Stimulated activated CD8-positive, alpha-beta memory T cell treated with anti-CD3 and anti-CD28 coated beads, Interleukin-12 subunit alpha, Interleukin-12 subunit beta, amount 100 ng/mL, for 24 hours (primary cell): Measurements from ENCODE around the gene AGAP5.

Experiments used
- DNase-seq: peaks from one replicate; pipeline ENCODE4 v3.0.0-alpha.2; 2020; ENCODE audit errors: extremely low read depth

The AGAP5 gene

DNA sequence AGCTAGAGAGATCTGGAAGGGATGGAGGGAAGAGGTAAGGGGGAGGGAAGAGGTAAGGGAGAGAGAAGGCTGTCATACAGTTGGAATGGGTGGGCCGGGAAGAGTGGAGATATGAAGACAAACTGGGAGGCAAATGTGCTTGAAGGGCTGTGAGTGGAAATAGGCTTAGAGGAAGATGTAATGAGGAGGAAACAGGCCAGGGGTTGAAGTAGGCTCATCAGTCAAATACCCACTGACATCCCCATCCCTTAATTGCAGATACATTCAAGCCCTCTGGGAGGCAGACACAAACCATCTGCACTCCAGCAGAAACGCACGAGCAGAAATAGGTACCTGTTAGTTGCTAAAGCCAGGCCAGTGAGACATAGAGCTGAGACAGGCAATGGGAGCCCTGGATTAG, 44.2 kb downstream of the AGAP5 start:
- no peak for DNase-seq

DNA sequence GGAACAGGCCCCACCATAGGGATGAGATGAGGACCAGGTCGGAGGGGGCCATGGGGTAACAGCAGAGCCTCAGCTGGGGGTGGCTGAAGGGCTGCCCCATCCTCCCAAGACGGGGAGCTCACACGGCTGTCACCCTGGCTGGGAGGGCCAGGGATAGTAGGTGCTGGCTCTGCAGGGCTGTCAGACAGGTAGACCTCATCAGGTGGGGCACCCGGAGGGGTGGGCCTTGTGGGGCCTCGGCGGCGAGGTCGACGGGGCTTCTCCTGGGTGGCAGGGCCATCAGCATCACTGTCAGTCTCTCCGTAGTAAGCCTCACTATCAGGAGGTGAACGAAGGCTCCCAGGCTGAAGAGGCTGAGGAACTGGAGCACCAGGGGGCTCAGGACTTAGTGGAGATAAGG, 44.7 kb downstream of the AGAP5 start:
- DNase-seq = no peak

DNA sequence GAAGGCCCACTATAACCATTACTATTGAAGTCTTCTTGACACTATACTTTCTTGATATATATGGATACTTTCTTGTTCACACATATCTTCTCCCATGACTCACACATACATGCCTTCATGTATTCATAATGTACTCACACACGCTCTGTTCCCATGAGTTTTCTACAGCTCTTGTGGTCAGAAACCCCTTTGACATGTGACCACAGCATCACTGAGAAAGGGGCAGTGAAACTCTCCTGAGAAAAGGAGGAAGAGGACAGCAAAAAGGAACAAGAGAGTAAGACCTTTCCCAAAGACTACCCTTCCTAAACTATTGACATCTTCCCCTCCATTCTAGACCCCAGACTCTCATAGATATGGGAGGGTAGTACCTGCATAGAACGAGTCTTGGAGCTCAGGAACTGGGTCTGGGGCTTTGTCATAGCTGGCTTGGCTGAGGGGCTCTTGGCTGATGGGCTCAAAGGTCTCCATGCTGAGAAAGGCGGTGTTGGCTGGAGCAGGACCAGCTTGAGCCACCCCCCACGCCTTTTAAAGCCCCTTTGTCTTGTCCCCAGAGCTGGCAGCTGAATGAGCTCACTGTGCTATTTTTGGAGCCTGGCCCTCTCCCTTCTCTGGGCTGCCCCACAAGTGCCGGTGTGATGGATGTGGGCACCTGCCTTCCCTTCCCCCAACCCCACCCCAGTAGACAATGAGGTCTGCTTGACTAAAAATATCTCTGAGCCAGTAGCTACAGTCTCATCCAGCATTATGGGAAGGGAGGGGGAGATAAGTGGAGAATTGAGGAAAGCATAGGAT, 47.2 kb downstream of the AGAP5 start:
- no peak for DNase-seq

DNA sequence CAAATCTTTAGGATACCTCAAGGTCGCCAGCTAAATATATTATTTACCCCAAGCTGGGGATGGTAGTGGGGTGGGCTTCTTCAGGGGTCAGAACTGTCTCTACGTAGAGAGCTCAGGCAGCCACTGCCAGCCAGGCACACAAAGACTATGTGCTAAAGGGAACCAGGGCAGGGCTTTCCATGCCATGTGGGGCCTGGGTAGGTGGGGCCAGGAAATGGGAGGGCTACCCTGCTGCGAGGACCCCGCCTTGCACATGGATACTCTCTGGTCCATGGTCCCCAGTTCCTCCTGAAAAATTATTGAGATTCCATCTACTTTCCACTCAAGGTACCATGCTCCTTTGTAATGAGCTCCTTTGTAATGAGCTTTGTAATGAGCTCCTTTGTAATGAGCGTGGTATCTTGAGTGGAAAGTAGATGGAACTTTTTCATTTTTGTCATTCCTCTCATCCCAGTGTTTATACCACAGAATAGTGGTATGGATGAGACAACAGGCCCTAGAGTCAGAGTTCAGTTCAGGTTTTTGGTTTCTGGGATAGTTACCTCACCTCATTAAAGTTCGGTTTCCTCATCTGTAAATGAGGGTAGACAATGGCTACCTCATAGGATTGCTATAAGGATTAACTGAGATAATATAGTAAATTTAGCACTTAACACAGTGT, 47.9 kb downstream of the AGAP5 start:
- DNase-seq = no peak

GRCh38 chr10:73648975-73649829, 48.7 kb downstream of the AGAP5 start:
- DNase-seq = no peak

DNA sequence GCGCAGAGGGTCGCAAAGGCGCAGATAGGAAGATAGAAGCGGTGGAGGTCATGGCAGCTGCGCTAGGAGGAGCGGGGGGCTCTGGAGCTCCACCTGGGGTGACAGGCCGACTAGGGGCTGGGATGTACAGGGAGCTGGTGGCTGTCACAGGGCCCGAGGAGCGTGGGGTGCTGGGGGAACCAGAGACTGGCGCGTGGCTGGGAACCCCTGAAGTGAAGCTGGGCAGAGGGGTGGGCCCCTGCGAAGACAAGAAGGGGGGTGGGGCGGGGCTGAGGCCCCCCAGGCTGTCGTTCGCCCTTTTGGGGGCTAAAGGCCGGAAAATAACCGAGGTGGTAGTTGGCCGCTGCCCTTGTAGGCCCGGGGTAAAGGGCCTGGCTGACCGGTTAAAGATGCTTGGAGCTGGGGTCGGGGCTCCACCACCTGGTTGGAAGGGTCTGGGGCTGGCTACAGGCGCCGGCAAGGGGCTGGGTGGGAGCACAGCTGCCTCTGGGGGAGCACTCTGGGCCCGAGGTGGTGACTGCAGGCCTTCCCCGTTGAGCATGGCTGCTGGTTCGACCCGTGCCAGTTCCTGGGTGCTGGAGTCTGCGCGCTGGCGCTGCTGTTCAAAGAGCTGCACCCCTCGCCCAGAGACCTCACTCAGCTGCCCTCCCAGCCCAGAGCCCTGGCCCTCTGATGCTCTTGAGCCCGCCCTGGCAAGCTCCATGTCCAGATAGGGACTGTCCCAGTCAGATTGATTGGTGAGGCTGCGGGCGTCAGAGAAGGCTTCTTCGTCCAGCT, 49.8 kb downstream of the AGAP5 start:
- no peak for DNase-seq

GRCh38 chr10:73647211-73647874, 50.6 kb downstream of the AGAP5 start:
- DNase-seq = no peak

DNA sequence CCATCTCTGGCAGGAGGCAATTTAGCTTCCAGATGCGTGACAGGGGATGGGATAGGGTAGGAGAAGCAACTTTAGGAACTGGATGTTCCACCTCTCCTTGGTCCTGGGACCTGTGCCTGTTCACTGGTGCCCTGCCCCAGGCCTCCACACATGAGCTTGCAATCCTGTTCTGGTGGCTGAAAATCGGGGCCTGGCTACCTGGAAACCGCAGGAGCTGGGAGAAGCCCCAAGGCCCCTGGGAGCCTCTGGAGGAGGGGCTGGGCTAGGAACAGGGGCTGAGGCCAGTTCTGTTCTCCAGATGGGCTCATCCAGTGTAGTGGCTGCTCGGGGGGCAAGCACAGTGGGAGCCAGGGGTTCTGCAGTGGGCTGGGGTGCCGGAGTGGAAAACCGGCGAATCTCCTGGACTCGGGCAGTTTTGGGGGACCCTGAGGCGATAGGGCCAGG, 51.3 kb downstream of the AGAP5 start:
- no peak for DNase-seq

DNA sequence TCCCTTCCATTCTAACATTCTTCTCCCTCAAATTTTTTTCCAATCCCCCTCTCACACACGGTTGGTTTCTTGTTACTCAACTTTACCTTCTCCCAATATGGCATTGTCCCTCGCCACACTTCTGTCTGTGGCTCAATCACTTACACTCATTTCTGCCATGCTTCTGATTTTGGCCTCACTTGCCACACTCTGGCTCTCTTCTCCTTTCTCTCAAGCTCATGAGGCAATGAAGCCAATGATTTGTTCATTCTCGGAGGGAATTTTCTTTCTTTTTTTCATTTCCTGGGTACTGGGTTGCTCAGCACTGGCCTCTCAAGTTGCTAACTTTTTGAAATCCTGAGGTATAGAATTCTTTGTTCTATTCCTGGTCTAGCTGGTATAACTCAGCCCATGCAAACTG, 52.7 kb downstream of the AGAP5 start:
- no peak for DNase-seq

DNA sequence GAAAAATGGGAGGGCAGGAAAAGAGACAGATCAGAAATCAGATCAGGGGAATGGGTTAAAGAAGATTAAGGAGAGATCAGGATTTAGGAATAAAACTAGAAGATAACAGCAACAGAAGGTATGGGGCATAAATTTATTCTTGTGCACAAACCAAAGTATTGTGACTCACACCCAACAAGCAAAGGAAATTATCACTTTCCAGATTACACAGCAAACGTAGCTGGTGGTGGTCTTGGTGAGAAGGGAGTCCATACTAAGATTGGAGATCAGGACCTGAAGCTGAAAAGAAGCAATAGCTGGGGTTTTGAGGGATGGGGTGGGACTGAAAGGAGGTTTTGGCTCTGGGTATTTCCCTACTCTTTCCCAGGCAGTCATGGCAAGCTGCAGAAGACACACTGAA, 53.1 kb downstream of the AGAP5 start:
- DNase-seq = no peak

DNA sequence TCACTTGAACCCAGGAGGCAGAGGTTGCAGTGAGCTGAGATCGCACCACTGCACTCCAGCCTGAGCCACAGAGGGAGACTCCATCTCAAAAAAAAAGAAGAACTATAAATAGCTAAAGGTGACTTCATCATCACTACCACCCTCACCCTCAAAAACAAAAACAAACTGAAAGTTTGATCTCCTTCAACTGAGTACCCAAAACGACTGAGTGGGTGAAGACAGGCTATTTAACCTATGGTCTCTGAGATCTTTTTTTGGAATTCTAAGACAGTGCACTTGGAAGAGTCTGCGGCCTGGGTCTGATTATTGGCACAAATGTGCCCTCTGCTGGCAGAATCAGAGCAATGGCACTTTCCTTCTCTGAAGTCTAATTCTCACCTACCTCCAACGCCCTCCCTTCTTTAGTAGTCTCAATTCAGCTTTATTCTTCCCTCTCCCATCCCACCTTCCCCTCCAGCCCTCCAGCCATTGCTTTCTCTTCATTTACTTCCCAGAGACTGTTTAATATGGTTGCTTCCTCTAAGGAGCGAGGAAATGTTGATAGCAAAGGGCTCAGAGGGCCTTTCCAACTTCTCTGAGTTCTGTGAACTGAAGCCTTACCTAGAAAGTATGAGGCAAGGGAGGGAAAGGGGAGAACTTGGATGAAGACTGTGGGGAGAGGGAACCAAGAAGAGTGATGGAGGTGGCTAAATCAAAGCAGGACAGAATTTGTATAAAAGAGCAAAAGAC, 53.7 kb downstream of the AGAP5 start:
- no peak for DNase-seq

DNA sequence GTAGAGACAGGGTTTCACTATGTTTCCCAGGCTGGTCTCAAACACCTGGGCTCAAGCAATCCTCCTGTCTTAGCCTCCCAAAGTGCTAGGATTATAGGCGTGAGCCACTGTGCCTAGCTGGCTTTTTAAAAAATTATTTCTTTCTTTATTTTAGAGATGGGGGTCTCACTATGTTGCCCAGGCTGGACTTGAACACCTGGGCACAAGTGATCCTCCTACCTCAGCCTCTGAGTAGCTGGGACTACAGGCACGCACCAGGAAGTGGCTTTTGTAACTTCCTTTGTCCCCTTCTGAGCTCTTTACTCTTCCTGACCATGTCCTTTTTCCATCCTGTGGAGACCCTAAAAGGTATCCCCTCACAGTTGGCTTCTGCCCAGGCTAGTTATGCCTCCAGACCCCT, 54.5 kb downstream of the AGAP5 start:
- DNase-seq = no peak

- no peak for DNase-seq
Observed at GRCh38 chr10:73641328-73642060, 56.4 kb downstream of the AGAP5 start, which contains the start of gene MYOZ1. TSS of gene MYOZ1 (minus strand) at chr10:73641474. CDS start at chr10:73640017, 1,457 bp downstream.

DNA sequence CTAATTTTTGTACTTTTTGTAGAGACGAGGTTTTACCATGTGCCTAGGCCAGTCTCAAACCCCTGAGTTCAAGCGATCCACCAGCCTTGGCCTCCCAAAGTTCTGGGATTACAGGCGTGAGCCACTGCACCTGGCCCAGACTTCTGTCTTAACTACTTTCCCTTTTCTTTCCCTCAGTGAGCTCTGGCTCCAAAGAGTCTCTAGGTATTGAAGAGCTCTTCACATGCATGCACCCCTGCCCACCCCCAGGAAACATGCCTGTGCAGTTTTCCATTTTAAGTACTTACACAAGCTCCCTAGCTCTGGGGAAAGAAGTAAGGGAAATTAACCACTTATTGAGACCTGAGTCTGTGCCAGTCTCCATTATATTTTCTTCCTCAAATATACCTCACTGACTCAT, 58.6 kb downstream of the AGAP5 start:
- no peak for DNase-seq

DNA sequence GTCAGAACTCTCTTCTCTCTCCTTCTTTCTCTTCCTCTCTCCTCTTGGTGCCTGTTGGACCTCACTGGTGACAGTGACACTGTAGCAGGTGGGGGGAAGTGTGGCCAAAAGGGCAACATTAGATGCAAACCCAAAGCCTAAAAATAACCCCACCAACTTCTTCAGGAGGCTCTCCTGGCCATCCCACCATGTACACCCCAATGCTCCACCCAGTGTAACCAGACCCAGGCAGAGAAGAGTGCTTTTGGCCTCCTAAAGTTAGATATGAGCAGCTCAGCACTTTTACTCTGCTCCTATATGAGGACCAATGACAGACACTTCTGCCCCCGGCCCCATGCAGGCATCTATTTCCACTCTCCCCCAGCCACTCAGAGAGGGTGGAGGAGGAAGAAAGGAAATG, 62.1 kb downstream of the AGAP5 start:
- no peak for DNase-seq

GRCh38 chr10:73634421-73634820, 63.5 kb downstream of the AGAP5 start:
- no peak for DNase-seq

- no peak for DNase-seq
Observed at GRCh38 chr10:73629165-73629564, 68.7 kb downstream of the AGAP5 start.

GRCh38 chr10:73628405-73628804, 69.5 kb downstream of the AGAP5 start:
- DNase-seq = no peak

DNA sequence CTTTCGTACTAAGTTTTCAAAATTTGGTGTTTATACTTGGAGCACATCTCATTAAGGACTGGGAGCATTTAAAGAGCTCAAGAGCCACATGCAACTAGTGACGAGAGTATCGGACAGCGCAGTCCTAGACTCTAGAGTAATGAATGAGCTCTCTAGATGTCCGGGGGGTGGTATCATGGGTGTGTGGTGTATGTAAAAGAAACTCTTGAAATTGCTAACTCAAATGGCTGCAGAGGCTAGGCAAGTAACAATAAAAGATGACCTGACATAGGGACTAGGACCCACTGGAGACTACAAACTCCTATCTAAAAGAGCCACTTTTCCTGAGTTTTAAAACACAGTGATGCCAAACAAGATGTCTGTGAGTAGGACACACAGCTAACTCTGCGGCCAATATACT, 70.6 kb downstream of the AGAP5 start:
- no peak for DNase-seq
